GM18505 (cell line): Measurements from ENCODE around the gene ZNF324B.
A peak's percentile ranks its signal among the peaks of the same experiment; 100 is the strongest.
"Not testable (repeated sequence)": the region's sequence is repeated elsewhere in the genome, so short reads cannot be mapped to it uniquely, and the experiment has no call there.

Source experiments
- ATAC-seq: cut with Tn5 transposase; IDR thresholded peaks from one replicate; pipeline ENCODE4 v1.9.1; 2021; ENCODE audit not compliant: unreplicated experiment
- POLR2A ChIP-seq: IDR thresholded peaks from 4 replicates; pipeline ENCODE4 v1.6.1; 2011; ENCODE audit warnings: borderline replicate concordance; ENCODE audit not compliant: insufficient read depth, insufficient read length; ENCODE audit errors: extremely low read depth

ZNF324B gene

GRCh38 chr19:58439576-58440554 lies 11.6 kb upstream of the ZNF324B start, which contains the start of gene ZNF132:
ZNF132 (minus strand) TSS chr19:58440153; CDS start chr19:58439821, 332 bp downstream.
- ATAC-seq = peak; percentile 95
- peak; percentile 71 for TF ChIP-seq POLR2A

- ATAC-seq = no peak
These were observed 10.9 kb upstream of the ZNF324B start for GRCh38 chr19:58440556-58440955.

GRCh38 chr19:58442986-58443385 lies 8.4 kb upstream of the ZNF324B start:
- not testable (repeated sequence) for ATAC-seq

More at GRCh38 chr19:58440556-58440955, 10.9 kb upstream of the ZNF324B start:
- no peak for TF ChIP-seq POLR2A

- not testable (repeated sequence) for ATAC-seq
These were observed 2.6 kb upstream of the ZNF324B start for GRCh38 chr19:58448860-58449259.

- ATAC-seq = not testable (repeated sequence)
These were observed 1.4 kb upstream of the ZNF324B start for GRCh38 chr19:58449980-58450379.

GRCh38 chr19:58450856-58451357 lies 515 bp upstream of the ZNF324B start:
- no peak for ATAC-seq
- no peak for TF ChIP-seq POLR2A

GRCh38 chr19:58453743-58454142 lies 2.3 kb downstream of the ZNF324B start:
- no peak for ATAC-seq
- no peak for TF ChIP-seq POLR2A

GRCh38 chr19:58455306-58455705 lies 3.9 kb downstream of the ZNF324B start:
- no peak for ATAC-seq
- no peak for TF ChIP-seq POLR2A

GRCh38 chr19:58456111-58456510 lies 4.7 kb downstream of the ZNF324B start:
- TF ChIP-seq POLR2A = no peak
- no peak for ATAC-seq

GRCh38 chr19:58460039-58460438 lies 8.6 kb downstream of the ZNF324B start:
- no peak for ATAC-seq
- no peak for TF ChIP-seq POLR2A

GRCh38 chr19:58466089-58466759 lies 14.8 kb downstream of the ZNF324B start:
- no peak for TF ChIP-seq POLR2A
- ATAC-seq = peak; percentile 16

GRCh38 chr19:58466760-58467589 lies 15.6 kb downstream of the ZNF324B start, which contains the start of gene ZNF324:
ZNF324 (plus strand) TSS chr19:58467080; CDS start chr19:58469186, 2,106 bp downstream.
- ATAC-seq = peak; percentile 95
- TF ChIP-seq POLR2A = peak; percentile 75
